Hindlimb muscle (tissue), 1 donor: ENCODE measurements around the gene NAA10. TPM values are rescaled to one million over a fixed set of nuclear protein-coding genes. Genes with fewer than 3 reads are reported as not detected.

Experiments used
- DNase-seq: peaks from one replicate; pipeline ENCODE4 v3.0.0-alpha.2; 2013
- polyA plus RNA-seq: library from polyadenylated mRNA; unstranded; fragments of 120-200 nt; gene quantifications from one replicate; pipeline ENCODE4 v1.2.1, GENCODE V29; 2013; ENCODE audit not compliant: insufficient read length

NAA10 gene
- polyA plus RNA-seq, 1 donor = 71.0 TPM

- DNase-seq = no peak
These were observed 13.2 kb upstream of the NAA10 start for GRCh38 chrX:153948002-153948466.

DNA sequence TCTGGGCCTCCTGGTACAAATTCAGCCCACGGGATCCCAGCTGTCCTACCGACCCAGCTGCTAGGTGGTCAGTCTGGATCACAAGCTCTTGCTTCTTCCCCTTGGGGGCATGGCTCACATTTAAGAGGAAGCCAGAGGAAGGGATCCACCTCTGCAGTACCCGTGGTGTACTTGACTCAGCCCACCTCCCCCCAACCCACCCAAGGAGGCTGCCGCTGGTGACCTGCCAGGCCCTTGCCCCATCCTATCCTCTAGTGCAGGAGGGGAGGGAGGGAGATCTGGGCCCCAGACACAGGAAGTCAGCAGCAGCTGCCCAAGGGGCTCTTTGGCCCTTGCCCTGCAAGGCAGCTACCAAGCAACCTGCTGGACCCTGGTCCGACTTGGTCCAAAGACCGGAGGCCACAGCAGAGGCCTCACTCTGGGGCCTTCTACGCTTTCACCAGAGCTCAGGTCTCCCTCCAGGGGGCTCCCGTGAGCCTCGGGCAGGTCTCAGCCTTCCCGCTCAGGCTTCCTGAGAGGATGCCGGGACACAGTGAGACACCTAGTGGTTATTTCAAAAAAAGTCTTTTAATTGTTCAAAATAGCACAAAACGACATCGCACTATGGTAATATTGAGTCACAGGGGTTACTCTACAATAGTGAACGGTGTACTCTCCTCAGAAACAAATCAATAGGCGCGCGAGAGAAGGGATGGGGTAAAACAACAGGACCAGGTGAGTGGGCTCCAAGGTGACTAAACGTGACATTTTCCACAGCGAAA is 12.4 kb upstream of the NAA10 start:
- DNase-seq = no peak

- no peak for DNase-seq
These were observed 11.4 kb upstream of the NAA10 start for GRCh38 chrX:153945956-153946943.

DNA sequence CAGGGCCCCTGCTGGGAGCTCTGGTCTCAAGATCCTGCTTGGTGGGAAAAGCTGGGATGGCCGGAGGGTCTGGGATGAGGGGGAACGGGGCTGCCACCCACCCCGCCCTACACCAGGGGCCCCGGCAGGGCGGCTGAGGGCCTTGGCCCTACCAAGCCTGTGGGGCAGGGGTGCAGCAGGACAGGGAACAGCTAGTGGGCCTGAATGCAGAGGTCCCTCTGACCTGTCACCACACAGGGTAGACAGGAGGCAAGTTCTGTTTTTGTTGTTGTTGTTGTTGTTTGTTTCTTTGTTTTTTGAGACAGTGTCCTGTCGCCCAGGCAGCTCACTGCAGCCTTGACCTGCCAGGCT is 9.9 kb upstream of the NAA10 start:
- no peak for DNase-seq

- DNase-seq = no peak
These were observed 9.4 kb upstream of the NAA10 start, which contains the start of gene RENBP for GRCh38 chrX:153944140-153944799. Gene RENBP (minus strand): TSS chrX:153944643. CDS start chrX:153944610, 33 bp downstream.

GRCh38 chrX:153941336-153942252 is 6.8 kb upstream of the NAA10 start:
- no peak for DNase-seq

DNA sequence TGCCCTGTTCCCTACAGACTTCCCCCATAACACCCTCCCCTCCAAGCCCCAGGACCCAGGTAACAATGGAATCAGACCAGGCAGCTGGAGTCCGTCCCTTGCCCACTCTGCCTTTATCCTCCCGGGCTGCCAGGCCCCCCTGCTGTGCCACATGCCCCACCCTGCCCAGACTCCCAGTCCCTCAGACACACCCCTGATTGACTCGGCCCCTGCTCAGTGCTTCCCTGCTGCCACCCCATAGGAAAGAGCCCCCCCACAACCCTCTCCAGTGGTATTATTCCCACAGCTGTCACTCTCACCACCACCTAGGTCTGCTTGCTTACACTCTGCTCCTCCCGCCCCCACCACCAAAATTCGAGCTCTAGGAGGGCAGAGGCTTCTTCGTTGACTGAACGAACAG is 4.7 kb upstream of the NAA10 start:
- DNase-seq = no peak

- DNase-seq = no peak
These were observed 3.5 kb upstream of the NAA10 start for GRCh38 chrX:153938226-153938786.

DNA sequence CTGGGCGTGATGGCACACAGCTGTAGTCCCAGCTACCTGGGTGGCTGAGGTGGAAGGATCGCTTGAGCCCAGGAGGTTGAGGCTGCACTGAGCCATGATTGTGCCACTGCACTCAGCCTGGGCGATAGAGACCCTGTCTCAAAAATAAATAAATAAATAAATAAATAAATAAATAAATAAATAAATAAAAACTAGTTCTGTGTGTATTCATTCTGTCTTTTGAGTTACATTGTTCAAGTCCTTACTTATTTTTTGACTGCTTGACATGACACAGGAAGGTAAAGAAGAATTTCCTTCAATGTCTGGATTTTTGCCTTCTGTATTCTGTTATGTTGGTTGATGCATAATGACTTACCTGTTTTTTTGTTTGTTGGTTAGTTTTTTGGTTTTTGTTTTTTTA is 2.2 kb upstream of the NAA10 start:
- no peak for DNase-seq

- no peak for DNase-seq
These were observed 552 bp upstream of the NAA10 start for GRCh38 chrX:153935326-153935851.

GRCh38 chrX:153934148-153934761 is 582 bp downstream of the NAA10 start:
- no peak for DNase-seq

GRCh38 chrX:153933748-153934147 is 1.1 kb downstream of the NAA10 start:
- DNase-seq = no peak

DNA sequence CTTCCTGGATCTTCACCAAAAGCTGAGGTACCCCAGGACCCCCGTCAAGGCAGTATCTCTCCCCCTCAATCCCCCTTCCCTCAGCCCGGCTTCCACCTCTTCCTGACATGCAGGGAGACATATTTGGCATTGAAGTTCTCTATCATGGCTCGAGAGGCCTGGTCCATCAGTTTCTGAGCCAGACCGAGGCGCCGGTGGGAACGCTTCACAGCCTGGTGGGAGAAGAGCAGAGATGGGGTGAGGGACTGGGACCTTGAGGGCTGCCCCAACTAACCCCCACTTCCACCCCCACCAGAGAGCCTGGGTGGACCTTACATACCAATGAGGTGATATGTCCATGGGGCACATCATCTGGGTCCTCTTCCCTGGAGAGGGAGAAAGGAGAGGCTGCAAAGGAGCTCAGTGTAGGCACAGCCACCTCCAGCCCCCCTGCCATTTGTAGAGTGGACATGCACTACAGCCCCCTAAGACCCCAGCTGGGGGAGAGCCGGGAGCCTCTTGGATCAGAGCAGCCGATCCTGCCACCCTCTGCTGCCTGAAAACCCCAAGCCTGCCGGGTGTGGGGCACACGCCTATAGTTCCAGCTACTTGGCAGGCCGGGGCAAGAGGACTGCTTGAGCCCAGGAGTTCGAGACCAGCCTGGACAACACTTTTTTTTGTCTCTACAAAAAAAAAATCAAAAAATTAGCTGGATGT is 2.5 kb downstream of the NAA10 start:
- no peak for DNase-seq

- DNase-seq = no peak
These were observed 3.1 kb downstream of the NAA10 start for GRCh38 chrX:153931748-153932147.

DNA sequence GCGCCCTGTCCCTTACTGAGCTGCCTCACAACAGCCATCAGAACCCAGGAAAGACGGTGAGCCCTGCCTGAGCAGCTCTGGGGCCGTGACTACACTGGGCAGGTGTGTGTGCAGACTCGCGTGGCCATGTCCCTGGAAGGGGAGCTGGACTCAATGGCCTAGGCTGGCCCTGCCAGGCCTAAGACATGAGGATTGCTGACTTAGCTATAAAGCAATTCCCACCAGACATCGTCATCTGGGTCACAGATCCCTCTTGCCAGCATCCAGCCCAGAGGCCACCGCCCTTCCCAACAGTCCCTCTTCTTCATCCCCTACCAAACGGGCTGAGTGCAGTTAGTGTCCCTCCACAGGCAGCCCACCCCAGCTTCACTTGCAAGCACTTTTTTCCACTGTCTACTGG is 3.7 kb downstream of the NAA10 start:
- DNase-seq = no peak

DNA sequence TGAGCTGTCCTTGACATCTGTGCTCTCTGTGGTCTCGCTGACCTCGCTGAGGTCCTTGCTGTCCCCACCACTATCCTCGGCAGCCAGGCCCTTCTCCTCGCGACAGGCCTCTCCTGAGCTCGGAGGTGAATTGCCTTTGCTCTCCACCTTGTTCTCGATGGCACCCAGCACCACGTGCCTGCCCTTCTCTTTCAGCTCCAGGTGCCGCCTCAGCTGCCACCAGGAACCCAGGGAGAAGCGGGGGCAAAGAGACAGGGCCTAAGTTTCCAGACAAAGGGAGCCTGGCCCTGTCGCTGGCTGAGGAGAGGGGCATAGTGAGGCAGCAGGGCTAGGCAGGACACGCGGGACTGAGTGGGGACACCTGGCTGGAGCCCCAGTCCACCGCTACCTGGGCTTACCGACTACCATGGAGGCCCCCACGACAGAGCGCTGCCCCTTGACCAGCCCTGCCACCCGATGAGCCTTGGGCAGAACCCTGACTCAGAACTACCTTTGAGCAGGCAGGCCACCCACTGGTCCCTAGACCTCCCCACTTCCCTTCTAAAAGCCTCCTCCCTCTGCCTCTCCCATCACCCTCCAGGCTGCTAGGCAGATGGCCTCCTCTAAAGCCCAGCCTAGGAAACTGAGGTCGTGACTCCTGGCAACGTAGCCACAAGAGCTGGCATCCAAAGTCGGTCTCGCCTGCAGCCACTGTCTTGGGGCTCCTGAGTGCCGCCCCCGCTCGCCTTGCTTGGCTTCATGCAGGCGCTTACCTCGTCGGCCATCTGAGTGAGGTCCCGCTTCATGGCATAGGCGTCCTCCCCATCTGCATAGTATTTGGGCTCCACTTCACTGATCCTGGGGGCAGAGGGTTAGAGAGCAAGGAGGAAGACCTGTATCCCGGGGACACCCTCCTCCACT is 4.6 kb downstream of the NAA10 start:
- DNase-seq = no peak

DNA sequence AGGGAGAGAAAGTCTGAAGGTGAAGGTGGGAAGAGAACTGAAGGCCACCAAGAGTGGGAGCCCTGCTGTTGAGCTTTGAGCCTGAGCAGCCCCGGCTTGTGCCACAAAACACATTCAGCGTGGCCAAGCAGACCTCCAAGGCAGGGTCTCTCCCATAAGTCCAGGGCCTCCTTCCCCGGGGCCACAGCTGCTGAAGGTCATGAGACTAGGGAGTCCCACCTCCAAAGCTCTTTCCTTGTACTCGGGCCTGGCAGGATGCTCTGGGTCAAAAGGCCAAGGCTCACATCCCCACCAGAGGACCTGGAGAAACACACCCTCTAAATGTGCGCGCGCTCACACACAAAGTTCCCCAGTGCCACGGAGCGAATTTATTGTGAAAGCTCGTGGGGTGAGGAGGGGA is 5.3 kb downstream of the NAA10 start:
- DNase-seq = no peak

DNA sequence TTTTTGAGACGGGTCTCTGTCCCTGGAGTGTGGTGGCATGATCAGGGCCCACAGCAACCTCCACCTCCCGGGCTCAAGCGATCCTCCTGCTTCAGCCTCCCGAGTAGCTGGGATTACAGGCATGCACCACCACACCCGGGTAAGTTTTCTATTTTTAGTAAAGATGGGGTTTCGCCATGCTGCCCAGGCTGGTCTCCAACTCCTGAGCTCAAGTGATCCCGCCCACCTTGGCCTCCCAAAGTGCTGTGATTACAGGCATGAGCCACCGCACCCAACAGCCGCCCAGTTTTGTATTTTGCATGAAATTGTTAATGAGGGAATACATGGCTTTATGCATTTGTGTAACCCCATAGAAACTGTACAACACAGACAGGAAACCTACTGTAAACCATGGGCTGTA is 6.0 kb downstream of the NAA10 start:
- no peak for DNase-seq
